ENCODE measurements around the gene XPNPEP1. TPM values are rescaled to one million over a fixed set of nuclear protein-coding genes. Genes with fewer than 3 reads are reported as not detected.

Gene XPNPEP1
- total RNA-seq, 1 donor from 2014 or later: 94.6 TPM

- TF ChIP-seq CTCF (IDR thresholded peaks at IDR 0.05; ENCODE audit: insufficient read depth, low read length, poor library complexity, severe bottlenecking): no peak
- no peak overlapping the region for H3K4me3 ChIP-seq (ENCODE audit: low read depth, low read length)
- H3K36me3 ChIP-seq (ENCODE audit: control insufficient read depth, insufficient read depth, low read length): no peaks in the 10 kb centered on the region
- no peak for DNase-seq (ENCODE audit: low read depth)
- no peaks in the 10 kb centered on the region for H3K27me3 ChIP-seq (ENCODE audit: control insufficient read depth, insufficient read depth, low read length)
These were observed 71.5 kb downstream of the XPNPEP1 start for GRCh38 chr10:109851616-109852474.

- no peak for TF ChIP-seq CTCF (IDR thresholded peaks at IDR 0.05; ENCODE audit: insufficient read depth, low read length, poor library complexity, severe bottlenecking)
- H3K27me3 ChIP-seq (ENCODE audit: control insufficient read depth, insufficient read depth, low read length): no peaks in the 10 kb centered on the region
These were observed 76.5 kb downstream of the XPNPEP1 start for GRCh38 chr10:109846832-109847231.

GRCh38 chr10:109845308-109845707 is 78.0 kb downstream of the XPNPEP1 start:
- Histone ChIP-seq H3K4me3 (ENCODE audit: low read depth, low read length) (no peak overlapping the region), H3K36me3 (ENCODE audit: control insufficient read depth, insufficient read depth, low read length) (no peaks in the 10 kb centered on the region), H3K27me3 (ENCODE audit: control insufficient read depth, insufficient read depth, low read length) (no peaks in the 10 kb centered on the region)
- DNase-seq (ENCODE audit: low read depth): no peak
- TF ChIP-seq CTCF (IDR thresholded peaks at IDR 0.05; ENCODE audit: insufficient read depth, low read length, poor library complexity, severe bottlenecking): no peak

More at GRCh38 chr10:109846832-109847231, 76.5 kb downstream of the XPNPEP1 start:
- no peaks in the 10 kb centered on the region for H3K36me3 ChIP-seq (ENCODE audit: control insufficient read depth, insufficient read depth, low read length)
- H3K4me3 ChIP-seq (ENCODE audit: low read depth, low read length): no peak overlapping the region
- no peak for DNase-seq (ENCODE audit: low read depth)

- no peak for DNase-seq (ENCODE audit: low read depth)
- H3K36me3 ChIP-seq (ENCODE audit: control insufficient read depth, insufficient read depth, low read length): no peaks in the 10 kb centered on the region
- H3K4me3 ChIP-seq (ENCODE audit: low read depth, low read length): no peak overlapping the region
- no peak for TF ChIP-seq CTCF (IDR thresholded peaks at IDR 0.05; ENCODE audit: insufficient read depth, low read length, poor library complexity, severe bottlenecking)
- H3K27me3 ChIP-seq (ENCODE audit: control insufficient read depth, insufficient read depth, low read length): no peaks in the 10 kb centered on the region
These were observed 84.6 kb downstream of the XPNPEP1 start for GRCh38 chr10:109838592-109839244.

- no peak for DNase-seq (ENCODE audit: low read depth)
- Histone ChIP-seq H3K36me3 (ENCODE audit: control insufficient read depth, insufficient read depth, low read length) (no peaks in the 10 kb centered on the region), H3K4me3 (ENCODE audit: low read depth, low read length) (no peak overlapping the region), H3K27me3 (ENCODE audit: control insufficient read depth, insufficient read depth, low read length) (no peaks in the 10 kb centered on the region)
- no peak for TF ChIP-seq CTCF (IDR thresholded peaks at IDR 0.05; ENCODE audit: insufficient read depth, low read length, poor library complexity, severe bottlenecking)
These were observed 85.9 kb downstream of the XPNPEP1 start for GRCh38 chr10:109837384-109837783.

Data from kidney epithelial cell (primary cell).